GM18868 (cell line): Measurements from ENCODE around the gene PKNOX2.

Experiments
- ATAC-seq: cut with Tn5 transposase; IDR thresholded peaks from one replicate; pipeline ENCODE4 v1.9.1; 2021; ENCODE audit warnings: mild to moderate bottlenecking, moderate library complexity; ENCODE audit not compliant: unreplicated experiment

Gene PKNOX2

GRCh38 chr11:125333354-125334073 lies 169.0 kb downstream of the PKNOX2 start:
- ATAC-seq, result no peak

- ATAC-seq, result no peak
Observed at GRCh38 chr11:125335106-125335505, 170.6 kb downstream of the PKNOX2 start.

GRCh38 chr11:125337836-125338834 lies 173.6 kb downstream of the PKNOX2 start:
- no peak for ATAC-seq

- no peak for ATAC-seq
Observed at GRCh38 chr11:125338886-125339811, 174.6 kb downstream of the PKNOX2 start.

GRCh38 chr11:125341676-125342075 lies 177.1 kb downstream of the PKNOX2 start:
- no peak for ATAC-seq

GRCh38 chr11:125342281-125342930 lies 177.9 kb downstream of the PKNOX2 start:
- ATAC-seq, result no peak

- no peak for ATAC-seq
Observed at GRCh38 chr11:125343086-125343717, 178.7 kb downstream of the PKNOX2 start.

GRCh38 chr11:125343718-125344131 lies 179.2 kb downstream of the PKNOX2 start:
- ATAC-seq, result no peak

- no peak for ATAC-seq
Observed at GRCh38 chr11:125344846-125345420, 180.4 kb downstream of the PKNOX2 start.

- ATAC-seq, result no peak
Observed at GRCh38 chr11:125345421-125346178, 181.0 kb downstream of the PKNOX2 start.

GRCh38 chr11:125346179-125346530 lies 181.6 kb downstream of the PKNOX2 start:
- no peak for ATAC-seq

- no peak for ATAC-seq
Observed at GRCh38 chr11:125346565-125347260, 182.2 kb downstream of the PKNOX2 start.

- no peak for ATAC-seq
Observed at GRCh38 chr11:125347261-125347585, 182.7 kb downstream of the PKNOX2 start.

GRCh38 chr11:125348141-125348651 lies 183.6 kb downstream of the PKNOX2 start:
- no peak for ATAC-seq

GRCh38 chr11:125348674-125349309 lies 184.2 kb downstream of the PKNOX2 start:
- no peak for ATAC-seq

GRCh38 chr11:125350206-125351032 lies 185.9 kb downstream of the PKNOX2 start:
- ATAC-seq, result no peak
